ENCODE results near the gene ARMH1.

DNA sequence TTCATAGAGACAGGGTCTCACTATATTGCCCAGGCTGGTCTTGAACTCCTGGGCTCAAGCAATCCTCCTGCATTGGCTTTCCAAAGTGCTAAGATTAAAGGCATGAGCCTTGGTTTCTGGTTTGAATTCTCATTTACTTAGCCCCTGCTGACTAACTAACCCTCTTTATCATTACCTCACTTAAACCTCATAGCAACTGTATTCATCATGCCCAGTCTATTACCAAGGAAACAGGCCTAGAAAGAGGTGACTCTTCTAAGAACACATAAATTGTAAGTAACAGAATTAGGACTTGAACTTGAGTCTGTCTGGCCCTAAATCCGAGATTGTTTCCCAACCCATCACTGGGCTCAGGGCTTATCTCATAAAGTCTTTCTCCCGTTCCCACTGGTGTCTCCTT lies 44.4 kb upstream of the ARMH1 start:
- TF ChIP-seq, protein P1, sequence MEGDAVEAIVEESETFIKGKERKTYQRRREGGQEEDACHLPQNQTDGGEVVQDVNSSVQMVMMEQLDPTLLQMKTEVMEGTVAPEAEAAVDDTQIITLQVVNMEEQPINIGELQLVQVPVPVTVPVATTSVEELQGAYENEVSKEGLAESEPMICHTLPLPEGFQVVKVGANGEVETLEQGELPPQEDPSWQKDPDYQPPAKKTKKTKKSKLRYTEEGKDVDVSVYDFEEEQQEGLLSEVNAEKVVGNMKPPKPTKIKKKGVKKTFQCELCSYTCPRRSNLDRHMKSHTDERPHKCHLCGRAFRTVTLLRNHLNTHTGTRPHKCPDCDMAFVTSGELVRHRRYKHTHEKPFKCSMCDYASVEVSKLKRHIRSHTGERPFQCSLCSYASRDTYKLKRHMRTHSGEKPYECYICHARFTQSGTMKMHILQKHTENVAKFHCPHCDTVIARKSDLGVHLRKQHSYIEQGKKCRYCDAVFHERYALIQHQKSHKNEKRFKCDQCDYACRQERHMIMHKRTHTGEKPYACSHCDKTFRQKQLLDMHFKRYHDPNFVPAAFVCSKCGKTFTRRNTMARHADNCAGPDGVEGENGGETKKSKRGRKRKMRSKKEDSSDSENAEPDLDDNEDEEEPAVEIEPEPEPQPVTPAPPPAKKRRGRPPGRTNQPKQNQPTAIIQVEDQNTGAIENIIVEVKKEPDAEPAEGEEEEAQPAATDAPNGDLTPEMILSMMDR (IDR thresholded peaks at IDR 0.05), result no peak
- TF ChIP-seq EZH2 (IDR thresholded peaks at IDR 0.05; ENCODE audit: borderline replicate concordance, insufficient read depth, low read depth, low read length, poor library complexity, severe bottlenecking), result no peak

Measured in B cell (primary cell).